ENCODE data around the gene SNX25.

Gene SNX25

DNA sequence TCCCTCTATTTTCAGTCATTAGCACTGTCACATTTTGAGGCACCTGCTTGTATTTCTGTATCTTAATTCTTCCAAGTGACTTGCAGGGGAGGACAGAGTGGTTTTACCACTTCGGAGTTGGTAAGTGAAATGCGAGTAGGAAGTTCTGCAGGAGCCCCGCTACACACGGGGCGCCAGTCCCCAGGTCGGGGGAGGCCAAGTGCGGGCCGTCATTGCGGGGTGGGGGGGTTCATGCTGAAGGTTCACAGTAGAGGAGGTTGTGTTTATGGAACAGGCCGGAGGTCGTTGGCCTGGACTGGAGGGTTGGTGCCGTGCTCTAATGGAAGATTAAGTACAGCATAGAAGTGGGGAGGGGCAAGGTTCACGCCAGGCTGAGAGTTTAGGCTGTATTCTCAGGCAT is 142.3 kb downstream of the SNX25 start:
- TF ChIP-seq, protein P1, sequence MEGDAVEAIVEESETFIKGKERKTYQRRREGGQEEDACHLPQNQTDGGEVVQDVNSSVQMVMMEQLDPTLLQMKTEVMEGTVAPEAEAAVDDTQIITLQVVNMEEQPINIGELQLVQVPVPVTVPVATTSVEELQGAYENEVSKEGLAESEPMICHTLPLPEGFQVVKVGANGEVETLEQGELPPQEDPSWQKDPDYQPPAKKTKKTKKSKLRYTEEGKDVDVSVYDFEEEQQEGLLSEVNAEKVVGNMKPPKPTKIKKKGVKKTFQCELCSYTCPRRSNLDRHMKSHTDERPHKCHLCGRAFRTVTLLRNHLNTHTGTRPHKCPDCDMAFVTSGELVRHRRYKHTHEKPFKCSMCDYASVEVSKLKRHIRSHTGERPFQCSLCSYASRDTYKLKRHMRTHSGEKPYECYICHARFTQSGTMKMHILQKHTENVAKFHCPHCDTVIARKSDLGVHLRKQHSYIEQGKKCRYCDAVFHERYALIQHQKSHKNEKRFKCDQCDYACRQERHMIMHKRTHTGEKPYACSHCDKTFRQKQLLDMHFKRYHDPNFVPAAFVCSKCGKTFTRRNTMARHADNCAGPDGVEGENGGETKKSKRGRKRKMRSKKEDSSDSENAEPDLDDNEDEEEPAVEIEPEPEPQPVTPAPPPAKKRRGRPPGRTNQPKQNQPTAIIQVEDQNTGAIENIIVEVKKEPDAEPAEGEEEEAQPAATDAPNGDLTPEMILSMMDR (conservative IDR thresholded peaks at IDR 0.05; ENCODE audit: control insufficient read depth, insufficient read depth, low read depth, low read length): no peak
- H3K4me3 ChIP-seq (ENCODE audit: control insufficient read depth, low read depth, low read length): no peak overlapping the region
- no peak for DNase-seq (ENCODE audit: low read depth)

DNA sequence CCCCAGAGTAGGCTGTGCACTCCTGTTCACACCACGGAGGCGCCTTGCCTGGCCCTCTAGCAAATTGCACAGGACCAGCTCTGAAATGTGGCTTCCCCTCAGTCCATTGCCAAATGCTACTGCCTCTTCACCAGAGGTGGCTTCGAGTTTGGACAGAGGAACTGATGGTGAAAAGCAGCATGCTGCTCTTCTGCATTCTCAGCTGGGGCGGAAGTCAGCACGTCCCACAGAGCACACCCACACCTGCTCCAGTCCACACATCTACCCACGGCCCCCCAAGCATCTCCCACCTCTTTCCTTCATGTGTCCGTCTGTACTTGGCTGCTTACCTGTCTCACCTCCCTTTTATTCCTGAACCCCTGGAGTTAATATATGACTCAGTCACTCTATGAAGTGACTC is 142.8 kb downstream of the SNX25 start:
- DNase-seq (ENCODE audit: low read depth): no peak
- TF ChIP-seq, protein P1 (conservative IDR thresholded peaks at IDR 0.05; ENCODE audit: control insufficient read depth, insufficient read depth, low read depth, low read length): no peak
- H3K4me3 ChIP-seq (ENCODE audit: control insufficient read depth, low read depth, low read length): no peak overlapping the region

DNA sequence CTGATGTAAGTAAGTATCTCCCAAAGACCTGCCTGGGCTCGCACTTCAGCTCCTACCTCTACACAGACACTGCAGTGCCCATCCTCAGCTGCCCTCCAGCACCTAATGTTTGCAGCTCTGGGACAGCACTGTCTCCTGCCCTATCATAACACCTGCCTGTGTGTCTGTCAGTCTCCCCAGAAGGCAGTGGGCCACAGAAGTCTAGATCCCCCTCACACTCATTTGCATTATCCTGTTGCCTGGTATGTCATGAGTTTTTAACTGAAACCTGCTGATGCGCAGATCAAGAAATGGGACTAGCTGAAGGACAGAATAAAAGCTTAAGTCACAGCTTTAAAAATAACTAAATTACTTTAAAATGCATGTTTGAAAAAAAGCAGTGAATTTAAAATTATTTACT is 143.3 kb downstream of the SNX25 start:
- no peak overlapping the region for H3K4me3 ChIP-seq (ENCODE audit: control insufficient read depth, low read depth, low read length)
- TF ChIP-seq, protein P1 (conservative IDR thresholded peaks at IDR 0.05; ENCODE audit: control insufficient read depth, insufficient read depth, low read depth, low read length): no peak
- no peak for DNase-seq (ENCODE audit: low read depth)

DNA sequence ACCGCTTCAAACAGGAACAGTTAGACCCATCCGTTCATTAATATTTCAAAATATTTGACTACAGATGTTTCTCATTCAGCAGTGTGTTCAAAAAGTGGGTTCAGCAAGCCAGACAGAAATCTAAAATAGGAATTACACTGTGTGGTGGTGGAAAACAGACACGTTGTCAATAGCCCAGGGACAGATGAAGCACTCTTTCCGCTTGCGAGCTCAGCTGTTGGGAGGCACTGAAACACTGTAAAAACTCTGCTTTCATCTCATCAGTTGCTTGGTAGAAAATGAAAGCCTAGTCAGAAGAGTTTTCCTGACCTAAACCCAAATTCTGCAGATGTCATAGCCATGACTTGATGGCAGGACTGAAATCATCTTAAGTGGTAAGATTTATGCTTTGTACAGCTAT is 147.8 kb downstream of the SNX25 start:
- DNase-seq (ENCODE audit: low read depth): no peak
- TF ChIP-seq, protein P1 (conservative IDR thresholded peaks at IDR 0.05; ENCODE audit: control insufficient read depth, insufficient read depth, low read depth, low read length): no peak
- no peak overlapping the region for H3K4me3 ChIP-seq (ENCODE audit: control insufficient read depth, low read depth, low read length)

DNA sequence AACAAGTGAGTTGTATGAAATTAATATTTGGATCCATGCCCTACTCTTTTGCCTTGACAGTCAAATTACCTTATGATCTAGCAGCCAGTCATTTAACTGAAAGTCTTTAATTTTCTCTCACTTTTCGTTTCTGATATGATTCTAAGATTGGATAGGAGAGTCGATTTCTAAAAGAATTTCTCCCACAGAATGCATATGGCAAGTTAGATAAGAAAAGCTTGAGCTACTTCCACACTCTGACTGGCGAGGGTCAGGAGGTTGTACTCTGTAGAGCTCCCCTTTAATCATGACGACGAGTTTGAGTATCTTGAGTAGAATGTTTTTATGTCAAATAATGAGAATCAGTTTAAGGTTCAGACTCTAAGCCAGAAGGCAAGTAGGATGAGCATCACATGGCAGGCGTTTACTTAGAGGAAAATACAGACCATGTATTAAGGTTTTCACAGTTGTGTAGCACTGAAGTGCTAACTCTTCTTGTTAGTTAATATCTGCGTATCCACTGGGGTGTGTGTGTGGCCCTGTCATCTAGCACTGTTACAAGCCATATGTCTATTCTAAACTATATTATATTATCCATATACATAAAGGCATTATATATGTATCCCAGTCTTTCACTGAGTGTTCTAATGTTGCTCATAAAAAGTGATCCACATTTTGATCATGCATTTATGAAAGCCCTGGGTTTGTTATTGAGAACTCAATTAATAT is 148.5 kb downstream of the SNX25 start:
- H3K4me3 ChIP-seq (ENCODE audit: control insufficient read depth, low read depth, low read length): no peak overlapping the region
- DNase-seq (ENCODE audit: low read depth): no peak
- TF ChIP-seq, protein P1 (conservative IDR thresholded peaks at IDR 0.05; ENCODE audit: control insufficient read depth, insufficient read depth, low read depth, low read length): no peak

DNA sequence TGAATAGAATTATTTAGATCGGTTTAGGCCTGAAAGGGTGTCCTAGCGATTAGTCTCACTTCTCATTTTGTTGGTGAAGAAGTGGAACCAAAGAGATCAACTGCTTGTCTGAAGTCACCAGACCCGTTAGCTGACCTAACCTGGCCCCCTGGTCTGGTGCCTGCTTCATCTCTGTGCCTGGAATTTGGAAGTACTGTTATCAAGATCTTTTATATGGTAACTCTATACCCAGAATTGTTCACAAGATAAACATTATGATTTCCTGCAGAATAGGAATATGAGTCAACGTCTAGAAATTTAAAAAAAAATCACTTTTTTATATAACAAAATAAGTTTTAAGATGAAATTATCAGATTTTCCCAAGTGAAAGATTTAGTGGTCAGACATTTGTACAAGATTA is 149.1 kb downstream of the SNX25 start:
- TF ChIP-seq, protein P1 (conservative IDR thresholded peaks at IDR 0.05; ENCODE audit: control insufficient read depth, insufficient read depth, low read depth, low read length): no peak
- no peak overlapping the region for H3K4me3 ChIP-seq (ENCODE audit: control insufficient read depth, low read depth, low read length)
- DNase-seq (ENCODE audit: low read depth): no peak

DNA sequence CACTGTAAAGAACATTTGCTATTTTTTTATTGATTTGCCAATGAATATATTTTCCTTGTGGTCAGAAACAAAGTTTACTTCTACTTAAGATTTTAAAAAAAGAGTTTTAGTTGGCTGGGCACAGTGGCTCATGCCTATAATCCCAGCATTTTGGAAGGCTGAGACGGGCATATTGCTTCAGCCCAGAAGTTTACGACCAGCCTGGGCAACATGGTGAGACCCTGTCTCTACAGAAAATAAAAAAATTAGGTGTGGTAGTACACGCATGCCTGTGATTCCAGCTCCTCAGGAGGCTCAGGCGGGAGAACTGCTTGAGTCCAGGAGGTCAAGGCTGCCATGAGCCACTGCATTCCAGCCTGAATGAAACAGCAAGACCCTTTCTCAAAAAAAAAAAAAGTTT is 149.6 kb downstream of the SNX25 start:
- no peak for DNase-seq (ENCODE audit: low read depth)
- TF ChIP-seq, protein P1 (conservative IDR thresholded peaks at IDR 0.05; ENCODE audit: control insufficient read depth, insufficient read depth, low read depth, low read length): no peak
- no peak overlapping the region for H3K4me3 ChIP-seq (ENCODE audit: control insufficient read depth, low read depth, low read length)

Measured in fibroblast of mammary gland (primary cell).